Measurements from ENCODE around the gene DPF3.

DPF3 gene

GRCh38 chr14:72766296-72766695 lies 127.6 kb downstream of the DPF3 start:
- no peak for TF ChIP-seq CTCF (IDR thresholded peaks at IDR 0.05; ENCODE audit: low read depth, low read length)
- H3K4me3 ChIP-seq (ENCODE audit: low read depth, low read length): no peak overlapping the region
- no peak for DNase-seq (ENCODE audit: low read depth, low spot score)
- in situ Hi-C loops (cut with HindIII; ENCODE audit: low sequenced_read_pairs): no loop called here

GRCh38 chr14:72763892-72764291 lies 130.0 kb downstream of the DPF3 start:
- no peak overlapping the region for H3K4me3 ChIP-seq (ENCODE audit: low read depth, low read length)
- no peak for DNase-seq (ENCODE audit: low read depth, low spot score)

GRCh38 chr14:72759670-72760069 lies 134.2 kb downstream of the DPF3 start:
- no peak for DNase-seq (ENCODE audit: low read depth, low spot score)
- in situ Hi-C loops (cut with HindIII; ENCODE audit: low sequenced_read_pairs): no loop called here
- no peak for TF ChIP-seq CTCF (IDR thresholded peaks at IDR 0.05; ENCODE audit: low read depth, low read length)
- no peak overlapping the region for H3K4me3 ChIP-seq (ENCODE audit: low read depth, low read length)

More at GRCh38 chr14:72763892-72764291, 130.0 kb downstream of the DPF3 start:
- TF ChIP-seq CTCF (IDR thresholded peaks at IDR 0.05; ENCODE audit: low read depth, low read length): no peak
- in situ Hi-C loops (cut with HindIII; ENCODE audit: low sequenced_read_pairs): no loop called here

GRCh38 chr14:72758993-72759392 lies 134.9 kb downstream of the DPF3 start:
- H3K4me3 ChIP-seq (ENCODE audit: low read depth, low read length): no peak overlapping the region
- TF ChIP-seq CTCF (IDR thresholded peaks at IDR 0.05; ENCODE audit: low read depth, low read length): no peak
- in situ Hi-C loops (cut with HindIII; ENCODE audit: low sequenced_read_pairs): no loop called here

GRCh38 chr14:72758420-72758819 lies 135.5 kb downstream of the DPF3 start:
- no peak overlapping the region for H3K4me3 ChIP-seq (ENCODE audit: low read depth, low read length)
- no peak for TF ChIP-seq CTCF (IDR thresholded peaks at IDR 0.05; ENCODE audit: low read depth, low read length)
- in situ Hi-C loops (cut with HindIII; ENCODE audit: low sequenced_read_pairs): no loop called here
- DNase-seq (ENCODE audit: low read depth, low spot score): no peak

More at GRCh38 chr14:72758993-72759392, 134.9 kb downstream of the DPF3 start:
- DNase-seq (ENCODE audit: low read depth, low spot score): no peak

- TF ChIP-seq CTCF (IDR thresholded peaks at IDR 0.05; ENCODE audit: low read depth, low read length): no peak
- H3K4me3 ChIP-seq (ENCODE audit: low read depth, low read length): no peak overlapping the region
These were observed 136.9 kb downstream of the DPF3 start for GRCh38 chr14:72756967-72757366.

GRCh38 chr14:72755766-72756165 lies 138.1 kb downstream of the DPF3 start:
- DNase-seq (ENCODE audit: low read depth, low spot score): no peak
- in situ Hi-C loops (cut with HindIII; ENCODE audit: low sequenced_read_pairs): no loop called here
- H3K4me3 ChIP-seq (ENCODE audit: low read depth, low read length): no peak overlapping the region
- TF ChIP-seq CTCF (IDR thresholded peaks at IDR 0.05; ENCODE audit: low read depth, low read length): no peak

More at GRCh38 chr14:72756967-72757366, 136.9 kb downstream of the DPF3 start:
- in situ Hi-C loops (cut with HindIII; ENCODE audit: low sequenced_read_pairs): no loop called here
- DNase-seq (ENCODE audit: low read depth, low spot score): no peak
